VCaP (cell line): Measurements from ENCODE around the gene RPTOR.
A peak's percentile ranks its signal among the peaks of the same experiment; 100 is the strongest.

Experiments
- H3K27ac ChIP-seq: fragments of 450-650 bp; 2 replicates; pipeline ENCODE4 v1.5.1; 2017
- CTCF ChIP-seq: fragments of 450-650 bp; conservative IDR thresholded peaks from 2 replicates; pipeline ENCODE4 v1.5.1; 2017; ENCODE audit warnings: mild to moderate bottlenecking, moderate library complexity

The RPTOR gene

GRCh38 chr17:80834893-80835275 lies 290.2 kb downstream of the RPTOR start:
- H3K27ac ChIP-seq: no peak overlapping the region
- TF ChIP-seq CTCF: no peak

- no peak for TF ChIP-seq CTCF
- no peak overlapping the region for H3K27ac ChIP-seq
Measured at GRCh38 chr17:80835816-80836657, 291.4 kb downstream of the RPTOR start.

- TF ChIP-seq CTCF: no peak
- H3K27ac ChIP-seq: no peak overlapping the region
Measured at GRCh38 chr17:80836658-80836965, 292.0 kb downstream of the RPTOR start.

- no peak for TF ChIP-seq CTCF
- H3K27ac ChIP-seq: no peak overlapping the region
Measured at GRCh38 chr17:80836971-80837481, 292.4 kb downstream of the RPTOR start.

- no peak for TF ChIP-seq CTCF
- H3K27ac ChIP-seq: no peak overlapping the region
Measured at GRCh38 chr17:80837711-80838110, 293.1 kb downstream of the RPTOR start.

- H3K27ac ChIP-seq: peak overlapping the region; percentile 47
- TF ChIP-seq CTCF: no peak
Measured at GRCh38 chr17:80838311-80839025, 293.8 kb downstream of the RPTOR start.

GRCh38 chr17:80839026-80839345 lies 294.3 kb downstream of the RPTOR start:
- TF ChIP-seq CTCF: no peak
- H3K27ac ChIP-seq: peak overlapping the region; percentile 47
